GM10248 (cell line): ENCODE measurements around the gene GCNA.

Source experiments
- CTCF ChIA-PET: fragments of 300-600 bp; sonication (Branson Sonifier 250); formaldehyde crosslinking; extraction: SDS; loops from one replicate; lab custom pipeline; 2021; ENCODE audit warnings: antibody characterized with exemption; lab: Yijun Ruan, JAX
- POLR2A ChIA-PET: fragments of 350-650 bp; sonication (Branson Sonifier 250); formaldehyde crosslinking; extraction: SDS; loops from one replicate; lab custom pipeline; 2020; ENCODE audit warnings: antibody characterized with exemption; lab: Yijun Ruan, JAX
- DNase-seq: peaks from one replicate; pipeline ENCODE4 v3.0.0; 2012; ENCODE audit errors: extremely low spot score
- CTCF ChIP-seq: IDR thresholded peaks from 2 replicates; pipeline ENCODE4 v1.5.1; 2012; ENCODE audit warnings: mild to moderate bottlenecking, low read depth; ENCODE audit errors: extremely low read depth, missing control alignments, control extremely low read depth

Gene GCNA

GRCh38 chrX:71599965-71600364, 21.7 kb downstream of the GCNA start:
- DNase-seq, result no peak
- ChIA-PET CTCF (no interaction called here), POLR2A (no interaction called here)
- TF ChIP-seq CTCF, result no peak

- TF ChIP-seq CTCF, result no peak
- no peak for DNase-seq
- ChIA-PET POLR2A (no interaction called here), CTCF (no interaction called here)
These were observed 25.4 kb downstream of the GCNA start for GRCh38 chrX:71603618-71604017.

GRCh38 chrX:71604141-71604540, 25.9 kb downstream of the GCNA start:
- TF ChIP-seq CTCF, result no peak
- ChIA-PET CTCF (no interaction called here), POLR2A (no interaction called here)
- no peak for DNase-seq

GRCh38 chrX:71604796-71605568, 26.7 kb downstream of the GCNA start:
- POLR2A ChIA-PET, result no interaction called here
- CTCF ChIA-PET, result no interaction called here
- TF ChIP-seq CTCF, result no peak
- no peak for DNase-seq

GRCh38 chrX:71606536-71607216, 28.4 kb downstream of the GCNA start:
- ChIA-PET CTCF (no interaction called here), POLR2A (no interaction called here)
- no peak for DNase-seq
- no peak for TF ChIP-seq CTCF

- no peak for TF ChIP-seq CTCF
- DNase-seq, result no peak
- ChIA-PET POLR2A (no interaction called here), CTCF (no interaction called here)
These were observed 29.3 kb downstream of the GCNA start for GRCh38 chrX:71607488-71607887.
